Stimulated activated CD8-positive, alpha-beta memory T cell treated with anti-CD3 and anti-CD28 coated beads, Interleukin-15, amount 100 ng/mL, for 1 hour (primary cell): Measurements from ENCODE around the gene TRIM36.

Source experiments
- DNase-seq: peaks from one replicate; pipeline ENCODE4 v3.0.0-alpha.2; 2020; ENCODE audit warnings: low read depth

Gene TRIM36

GRCh38 chr5:115166744-115167393 lies 2.8 kb downstream of the TRIM36 start:
- no peak for DNase-seq

- no peak for DNase-seq
Observed at GRCh38 chr5:115165790-115166189, 3.9 kb downstream of the TRIM36 start.

- DNase-seq, result no peak
Observed at GRCh38 chr5:115160975-115161475, 8.7 kb downstream of the TRIM36 start.

- DNase-seq, result no peak
Observed at GRCh38 chr5:115151208-115151805, 18.4 kb downstream of the TRIM36 start.

- no peak for DNase-seq
Observed at GRCh38 chr5:115150512-115150911, 19.2 kb downstream of the TRIM36 start.

GRCh38 chr5:115147052-115147451 lies 22.7 kb downstream of the TRIM36 start:
- DNase-seq, result no peak

GRCh38 chr5:115136294-115136693 lies 33.4 kb downstream of the TRIM36 start:
- no peak for DNase-seq

GRCh38 chr5:115132465-115132864 lies 37.2 kb downstream of the TRIM36 start:
- DNase-seq, result no peak

- no peak for DNase-seq
Observed at GRCh38 chr5:115126303-115126702, 43.4 kb downstream of the TRIM36 start.

- no peak for DNase-seq
Observed at GRCh38 chr5:115124741-115125140, 45.0 kb downstream of the TRIM36 start.

GRCh38 chr5:115116001-115116400 lies 53.7 kb downstream of the TRIM36 start:
- DNase-seq, result no peak

- DNase-seq, result no peak
Observed at GRCh38 chr5:115109840-115110239, 59.9 kb downstream of the TRIM36 start.

- no peak for DNase-seq
Observed at GRCh38 chr5:115109356-115109755, 60.4 kb downstream of the TRIM36 start.

GRCh38 chr5:115100319-115100955 lies 69.3 kb downstream of the TRIM36 start:
- no peak for DNase-seq

- no peak for DNase-seq
Observed at GRCh38 chr5:115098041-115098702, 71.5 kb downstream of the TRIM36 start.

- DNase-seq, result no peak
Observed at GRCh38 chr5:115097236-115097635, 72.5 kb downstream of the TRIM36 start.

- no peak for DNase-seq
Observed at GRCh38 chr5:115096034-115096769, 73.5 kb downstream of the TRIM36 start.

- no peak for DNase-seq
Observed at GRCh38 chr5:115087951-115088350, 81.8 kb downstream of the TRIM36 start.

- no peak for DNase-seq
Observed at GRCh38 chr5:115086473-115086872, 83.2 kb downstream of the TRIM36 start.

- no peak for DNase-seq
Observed at GRCh38 chr5:115084246-115084793, 85.4 kb downstream of the TRIM36 start.

GRCh38 chr5:115079924-115080623 lies 89.6 kb downstream of the TRIM36 start:
- no peak for DNase-seq
